C4-2B (cell line): Measurements from ENCODE around the gene POU2F1.

Source experiments
- CTCF ChIP-seq: fragments of 450-650 bp; conservative IDR thresholded peaks from 2 replicates; pipeline ENCODE4 v1.5.1; 2017; ENCODE audit warnings: mild to moderate bottlenecking
- ZFX ChIP-seq: fragments of 450-650 bp; IDR thresholded peaks from 2 replicates; pipeline ENCODE4 v1.6.1; 2017

GRCh38 chr1:167333124-167333523 lies 112.4 kb downstream of the POU2F1 start:
- TF ChIP-seq CTCF, result no peak
- TF ChIP-seq ZFX, result no peak
